GM23338 (cell line): Measurements from ENCODE around the gene GCSH. TPM values are rescaled to one million over a fixed set of nuclear protein-coding genes. Genes with fewer than 3 reads are reported as not detected.

Experiments used
- CREB1 ChIP-seq: fragments of 250-450 bp; sonication (Bioruptor Pico); IDR thresholded peaks from 2 replicates; pipeline ENCODE4 v1.5.0; 2020; ENCODE audit warnings: low read depth, mild to moderate bottlenecking, moderate library complexity
- ETS1 ChIP-seq: IDR thresholded peaks from 2 replicates; pipeline ENCODE4 v1.6.1; 2016; ENCODE audit warnings: antibody characterized with exemption
- EZH2 ChIP-seq: fragments of 200-600 bp; sonication (generic); IDR thresholded peaks from one replicate; pipeline ENCODE4 v1.8.0; 2017; ENCODE audit warnings: antibody characterized with exemption, mild to moderate bottlenecking, low read depth; ENCODE audit not compliant: unreplicated experiment
- JUNB ChIP-seq: IDR thresholded peaks from one replicate; pipeline ENCODE4 v1.6.1; 2016; ENCODE audit warnings: antibody characterized with exemption; ENCODE audit not compliant: unreplicated experiment
- POLR2AphosphoS5 ChIP-seq: IDR thresholded peaks from 2 replicates; pipeline ENCODE4 v1.6.1; 2016; ENCODE audit warnings: antibody characterized with exemption, low read depth
- ZNF114 ChIP-seq: fragments of 250-450 bp; sonication (Bioruptor Pico); IDR thresholded peaks from 2 replicates; pipeline ENCODE4 v1.5.0; 2020; ENCODE audit warnings: mild to moderate bottlenecking, moderate library complexity
- ZNF462 ChIP-seq: fragments of 250-450 bp; sonication (Bioruptor Pico); IDR thresholded peaks from 2 replicates; pipeline ENCODE4 v1.5.0; 2020; ENCODE audit warnings: mild to moderate bottlenecking, moderate library complexity
- polyA plus RNA-seq: library from polyadenylated mRNA; unstranded; fragments of >200 nt; fragmentation: Nextera tagmentation; extraction: Ambion mirVana; gene quantifications from 2 replicates; pipeline ENCODE4 v1.2.1, GENCODE V29; 2016
- total RNA-seq: library from RNA; depleted of rRNA; stranded (reverse); fragments of >200 nt; shearing (Covaris generic); gene quantifications from 2 replicates; pipeline ENCODE4 v1.2.3, GENCODE V29; 2014

The GCSH gene
- total and polyA plus RNA-seq, 2 experiments from 2014 or later, result 118 to 389 TPM

- no peak for TF ChIP-seq ZNF462 (CRISPR knock-in tag)
- TF ChIP-seq CREB1, result no peak
- no peak for TF ChIP-seq ZNF114 (CRISPR knock-in tag)
- no peak for TF ChIP-seq ETS1
- no peak for TF ChIP-seq EZH2
- TF ChIP-seq POLR2AphosphoS5, result no peak
- TF ChIP-seq JUNB, result no peak
Measured at GRCh38 chr16:81035975-81036750, 60.0 kb downstream of the GCSH start (continued).
